Measurements from ENCODE around the gene PER3. TPM values are rescaled to one million over a fixed set of nuclear protein-coding genes. Genes with fewer than 3 reads are reported as not detected.

The PER3 gene
- total RNA-seq, 1 experiment from 2014 or later = 9.0 TPM

GRCh38 chr1:7861452-7861851 lies 77.4 kb downstream of the PER3 start:
- H3K27me3 ChIP-seq (ENCODE audit: insufficient read depth, low read length) = no peaks in the 10 kb centered on the region
- no peak overlapping the region for H2BK20ac ChIP-seq (ENCODE audit: low read depth, low read length, poor library complexity, severe bottlenecking)
- no peaks in the 10 kb centered on the region for H4K20me1 ChIP-seq (ENCODE audit: control insufficient read depth, insufficient read depth, insufficient read length)
- H3K23me2 ChIP-seq (ENCODE audit: insufficient read length, low read depth, low read length, poor library complexity, severe bottlenecking) = no peaks in the 10 kb centered on the region
- H3K4me3 Mint-ChIP-seq = no peak overlapping the region
- H2BK15ac ChIP-seq (ENCODE audit: low read depth, low read length) = no peak overlapping the region
- H3K79me1 ChIP-seq (ENCODE audit: insufficient read depth, low read depth, low read length, poor library complexity, severe bottlenecking) = no peaks in the 10 kb centered on the region
- no peak overlapping the region for H2BK12ac ChIP-seq (ENCODE audit: insufficient read length, low read depth, low read length)
- H3K27ac ChIP-seq (ENCODE audit: insufficient read length, low read depth, low read length) = no peak overlapping the region
- H2AK5ac ChIP-seq (ENCODE audit: insufficient read length, low read length) = no peak overlapping the region
- H3K27ac Mint-ChIP-seq = peak overlapping the region in 1 of 3 experiments; percentile 62; a peak in 1 of 7 replicates
- H3K27me3 Mint-ChIP-seq (ENCODE audit: low read depth) = no peaks in the 10 kb centered on the region; the same call in 1 of the 2 replicates
- no peaks in the 10 kb centered on the region for H3K9me3 ChIP-seq (ENCODE audit: control insufficient read depth, low read depth, low read length)
- no peak overlapping the region for H3K4ac ChIP-seq (ENCODE audit: low read depth, low read length)
- no peak overlapping the region for H3K18ac ChIP-seq (ENCODE audit: insufficient read length, low read depth, low read length)
- H3K79me2 ChIP-seq (ENCODE audit: insufficient read depth, low read length) = no peaks in the 10 kb centered on the region
- H3K9ac ChIP-seq (ENCODE audit: extremely low read depth, insufficient read length, low read length) = no peak overlapping the region
- no peak overlapping the region for H3K4me2 ChIP-seq (ENCODE audit: insufficient read depth, insufficient read length, low read length)
- H3T11ph ChIP-seq (ENCODE audit: low read length) = no peak overlapping the region
- H2BK5ac ChIP-seq (ENCODE audit: insufficient read length, low read length) = no peak overlapping the region
- H3K9me3 Mint-ChIP-seq = no peaks in the 10 kb centered on the region
- H4K8ac ChIP-seq (replicated peaks; ENCODE audit: insufficient read length, low read depth, low read length) = no peak overlapping the region
- no peak overlapping the region for H3K56ac ChIP-seq (ENCODE audit: insufficient read length, low read depth, low read length)
- H3K23ac ChIP-seq (ENCODE audit: insufficient read length, low read depth, low read length) = no peak overlapping the region
- TF ChIP-seq, protein P1, sequence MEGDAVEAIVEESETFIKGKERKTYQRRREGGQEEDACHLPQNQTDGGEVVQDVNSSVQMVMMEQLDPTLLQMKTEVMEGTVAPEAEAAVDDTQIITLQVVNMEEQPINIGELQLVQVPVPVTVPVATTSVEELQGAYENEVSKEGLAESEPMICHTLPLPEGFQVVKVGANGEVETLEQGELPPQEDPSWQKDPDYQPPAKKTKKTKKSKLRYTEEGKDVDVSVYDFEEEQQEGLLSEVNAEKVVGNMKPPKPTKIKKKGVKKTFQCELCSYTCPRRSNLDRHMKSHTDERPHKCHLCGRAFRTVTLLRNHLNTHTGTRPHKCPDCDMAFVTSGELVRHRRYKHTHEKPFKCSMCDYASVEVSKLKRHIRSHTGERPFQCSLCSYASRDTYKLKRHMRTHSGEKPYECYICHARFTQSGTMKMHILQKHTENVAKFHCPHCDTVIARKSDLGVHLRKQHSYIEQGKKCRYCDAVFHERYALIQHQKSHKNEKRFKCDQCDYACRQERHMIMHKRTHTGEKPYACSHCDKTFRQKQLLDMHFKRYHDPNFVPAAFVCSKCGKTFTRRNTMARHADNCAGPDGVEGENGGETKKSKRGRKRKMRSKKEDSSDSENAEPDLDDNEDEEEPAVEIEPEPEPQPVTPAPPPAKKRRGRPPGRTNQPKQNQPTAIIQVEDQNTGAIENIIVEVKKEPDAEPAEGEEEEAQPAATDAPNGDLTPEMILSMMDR (conservative IDR thresholded peaks at IDR 0.05) = no peak
- DNase-seq = no peak
- WGBS (ENCODE audit: extremely low coverage, insufficient read length, low lambda C conversion rate) = no CpG with 5 or more reads among the region's 15 CpGs
- H4K5ac ChIP-seq (ENCODE audit: insufficient read length, low read depth, low read length) = no peak overlapping the region
- no peak overlapping the region for H2AFZ ChIP-seq (ENCODE audit: low read length)
- H3K4me1 Mint-ChIP-seq = peaks cover 0 to 1% of the 10 kb centered on the region in 2 experiments; a peak in 2 of 4 replicates
- H3K14ac ChIP-seq (ENCODE audit: insufficient read depth, low read length) = no peak overlapping the region
- no peak overlapping the region for H2BK120ac ChIP-seq (ENCODE audit: low read depth, low read length, poor library complexity, severe bottlenecking)
- H3K4me1 ChIP-seq (ENCODE audit: insufficient read depth, low read length) = no peaks in the 10 kb centered on the region
- H3K36me3 Mint-ChIP-seq (ENCODE audit: insufficient read depth in 1 of 3, low read depth in 3 of 3) = no peaks in the 10 kb centered on the region; a peak in 1 of 7 replicates
- no peak overlapping the region for H4K91ac ChIP-seq (ENCODE audit: insufficient read length, low read depth, low read length)

Data from H9 (cell line).